A549 treated with Mapracorat at 1 μM for 4 hours (cell line): ENCODE data around the gene KRT31. TPM values are rescaled to one million over a fixed set of nuclear protein-coding genes. Genes with fewer than 3 reads are reported as not detected.

Experiments
- total RNA-seq: library from RNA; stranded (reverse); fragments of 200-300 nt; extraction: Qiagen RNA extraction; gene quantifications from 5 replicates; pipeline ENCODE4 v1.2.3, GENCODE V29; 2022

The KRT31 gene
- total RNA-seq, result not detected in 5 replicates

DNA sequence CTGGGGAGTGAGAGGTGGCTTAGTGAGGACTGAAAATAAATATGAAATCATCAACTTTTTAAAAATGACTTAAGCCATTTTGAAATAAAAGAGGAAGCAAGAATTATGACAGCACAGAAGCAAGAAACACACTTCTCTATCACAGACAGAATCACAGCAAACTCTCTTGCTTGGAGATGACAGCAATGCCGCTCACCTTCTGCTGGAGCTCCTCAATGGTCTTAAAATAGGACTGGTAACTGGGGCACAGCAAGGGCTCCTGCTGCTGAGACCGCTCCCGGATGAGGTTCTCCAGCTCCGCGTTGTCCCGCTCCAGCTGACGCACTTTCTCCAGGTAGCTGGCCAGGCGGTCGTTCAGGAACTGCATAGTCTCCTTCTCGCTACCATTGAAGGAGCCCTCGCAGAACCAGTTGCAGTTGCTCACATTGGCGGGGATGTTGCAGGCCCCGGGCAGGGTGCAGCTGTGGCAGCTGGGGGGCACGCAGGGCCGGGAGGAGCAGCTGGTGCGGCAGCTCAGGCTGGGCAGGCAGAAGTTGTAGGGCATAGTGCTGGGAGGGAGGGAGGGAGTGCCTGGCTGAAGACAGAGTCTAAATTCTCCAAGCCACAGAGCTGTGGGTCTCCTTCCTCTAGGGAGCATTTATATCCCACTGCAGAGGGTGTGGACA lies at the start of gene KRT31:
Gene KRT31, minus strand, starts transcription at position 613 of the 665 bp plus-strand sequence. Its CDS starts 69 bp downstream, at position 544.

GRCh38 chr17:41440531-41441033 lies 43.2 kb upstream of the KRT31 start, which contains the start of gene KRT38:
Gene KRT38, minus strand, starts transcription at chr17:41440983. Its CDS starts 62 bp downstream, at chr17:41440921.

DNA sequence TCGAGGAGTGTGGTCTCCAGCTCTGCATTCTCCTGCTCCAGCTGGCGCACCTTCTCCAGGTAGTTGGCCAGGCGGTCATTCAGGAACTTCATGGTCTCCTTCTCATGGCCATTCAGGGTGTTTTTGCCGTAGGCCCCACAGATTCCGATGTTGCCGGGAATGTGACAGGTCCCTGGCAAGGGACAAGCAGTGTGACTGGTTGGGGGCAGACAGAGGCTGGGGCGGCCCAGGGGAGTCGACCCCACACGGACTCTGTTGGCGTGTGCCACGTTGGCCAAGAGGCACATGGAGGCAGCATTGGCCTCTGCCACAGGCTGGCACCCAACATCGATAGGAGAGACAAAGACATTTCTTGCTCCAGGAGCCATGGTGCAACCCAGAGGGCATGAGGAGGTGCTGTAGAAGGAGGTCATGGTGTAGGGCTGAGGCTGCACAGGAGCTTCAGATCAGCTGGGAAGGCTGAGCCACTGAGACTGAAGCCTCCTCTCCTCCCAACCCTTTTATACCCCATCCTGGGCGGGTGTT lies 26.8 kb upstream of the KRT31 start, which contains the start of gene KRT37:
Gene KRT37, minus strand, starts transcription at position 475 of the 525 bp plus-strand sequence. Its CDS starts 62 bp downstream, at position 413.

DNA sequence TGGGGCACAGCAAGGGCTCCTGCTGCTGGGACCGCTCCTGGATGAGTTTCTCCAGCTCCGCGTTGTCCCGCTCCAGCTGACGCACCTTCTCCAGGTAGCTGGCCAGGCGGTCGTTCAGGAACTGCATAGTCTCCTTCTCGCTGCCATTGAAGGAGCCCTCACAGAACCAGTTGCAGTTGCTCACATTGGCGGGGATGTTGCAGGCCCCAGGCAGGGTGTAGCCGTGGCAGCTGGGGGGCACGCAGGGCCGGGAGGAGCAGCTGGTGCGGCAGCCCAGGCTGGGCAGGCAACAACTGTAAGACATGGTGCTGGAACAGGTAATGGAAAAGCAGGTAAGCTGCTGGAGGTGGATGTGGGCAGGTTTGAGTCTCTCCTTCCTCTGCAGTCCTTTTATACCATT lies 15.5 kb downstream of the KRT31 start, which contains the start of gene KRT34:
Gene KRT34, minus strand, starts transcription at position 364 of the 400 bp plus-strand sequence. Its CDS starts 60 bp downstream, at position 304.

DNA sequence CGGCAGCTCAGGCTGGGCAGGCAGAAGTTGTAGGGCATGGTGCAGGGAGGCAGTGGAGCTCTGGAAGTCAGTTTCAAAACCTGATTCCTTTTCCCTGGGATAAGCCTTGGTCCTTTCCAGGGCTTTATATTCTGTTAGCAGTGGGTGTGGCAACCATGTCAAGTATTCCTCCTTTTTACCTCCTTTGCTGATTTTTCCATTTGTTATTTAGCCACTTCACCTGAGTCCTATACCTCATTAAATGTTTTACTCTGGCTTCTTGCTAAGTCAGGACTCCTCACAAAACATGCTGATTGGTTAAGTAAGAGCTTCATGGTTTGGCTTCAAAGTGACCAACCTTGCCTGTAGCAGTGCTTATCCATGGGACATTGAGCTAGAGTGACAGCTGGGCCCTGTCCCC lies 27.7 kb downstream of the KRT31 start, which contains the start of gene KRT33B:
Gene KRT33B, minus strand, starts transcription at position 101 of the 400 bp plus-strand sequence. Its CDS starts 63 bp downstream, at position 38.

GRCh38 chr17:41350381-41350878 lies 47.0 kb downstream of the KRT31 start, which contains the start of gene KRT33A:
Gene KRT33A, minus strand, starts transcription at chr17:41350828. Its CDS starts 61 bp downstream, at chr17:41350767.

Other genes starting within 250 kb of the KRT31 start
- gene KRTAP4-5, start 247.8 kb downstream of the KRT31 start, total RNA-seq, result not detected in 5 replicates
- gene KRTAP4-4, start 236.9 kb downstream of the KRT31 start, total RNA-seq, result not detected in 5 replicates
- not detected in 5 replicates for gene KRTAP4-3, start 229.4 kb downstream of the KRT31 start, total RNA-seq
- not detected in 5 replicates for gene KRTAP4-2, start 219.4 kb downstream of the KRT31 start, total RNA-seq
- 0.16 to 0.38 TPM (median 0.18 TPM) in 3 of 5 replicates, not detected in the others for gene KRTAP4-1, start 212.7 kb downstream of the KRT31 start, total RNA-seq
- not detected in 5 replicates for gene KRTAP9-1, start 207.7 kb downstream of the KRT31 start, total RNA-seq
- not detected in 5 replicates for gene KRTAP9-2, start 171.0 kb downstream of the KRT31 start, total RNA-seq
- not detected in 5 replicates for gene KRTAP9-3, start 165.2 kb downstream of the KRT31 start, total RNA-seq
- gene KRTAP9-8, start 159.6 kb downstream of the KRT31 start, total RNA-seq, result not detected in 5 replicates
- gene KRTAP9-4, start 147.9 kb downstream of the KRT31 start, total RNA-seq, result not detected in 5 replicates
- gene KRTAP9-9, start 142.2 kb downstream of the KRT31 start, total RNA-seq, result not detected in 5 replicates
- not detected in 5 replicates for gene KRTAP9-6, start 132.2 kb downstream of the KRT31 start, total RNA-seq
- not detected in 5 replicates for gene KRTAP9-7, start 121.9 kb downstream of the KRT31 start, total RNA-seq
- not detected in 5 replicates for gene KRTAP29-1, start 94.8 kb downstream of the KRT31 start, total RNA-seq
- gene KRTAP16-1, start 88.3 kb downstream of the KRT31 start, total RNA-seq, result not detected in 5 replicates
- gene KRTAP17-1, start 81.9 kb downstream of the KRT31 start, total RNA-seq, result not detected in 5 replicates
- not detected in 5 replicates for gene KRT33A, start 46.8 kb downstream of the KRT31 start, total RNA-seq
- not detected in 5 replicates for gene KRT33B, start 27.8 kb downstream of the KRT31 start, total RNA-seq
- gene KRT34, start 15.3 kb downstream of the KRT31 start, total RNA-seq, result 0.14 to 0.41 TPM (median 0.39 TPM) in 5 replicates
- not detected in 5 replicates for gene KRT37, start 27.0 kb upstream of the KRT31 start, total RNA-seq
- gene KRT38, start 43.4 kb upstream of the KRT31 start, total RNA-seq, result not detected in 5 replicates
- gene KRT32, start 69.8 kb upstream of the KRT31 start, total RNA-seq, result 0.07 TPM in 2 of 5 replicates, not detected in the others
- not detected in 5 replicates for gene KRT35, start 83.5 kb upstream of the KRT31 start, total RNA-seq
- not detected in 5 replicates for gene KRT36, start 92.3 kb upstream of the KRT31 start, total RNA-seq
- 0.12 to 0.41 TPM (median 0.37 TPM) in 5 replicates for gene KRT13, start 108.0 kb upstream of the KRT31 start, total RNA-seq
- 2.9 to 4.6 TPM (median 3.5 TPM) in 5 replicates for gene KRT15, start 121.3 kb upstream of the KRT31 start, total RNA-seq
- 37.8 to 59.9 TPM (median 49.0 TPM) in 5 replicates for gene KRT19, start 130.7 kb upstream of the KRT31 start, total RNA-seq
- not detected in 5 replicates for gene KRT9, start 174.5 kb upstream of the KRT31 start, total RNA-seq
- 0.18 to 0.34 TPM in 2 of 5 replicates, not detected in the others for gene KRT14, start 189.3 kb upstream of the KRT31 start, total RNA-seq
- 0.62 to 1.2 TPM (median 1.0 TPM) in 5 replicates for gene KRT16, start 215.2 kb upstream of the KRT31 start, total RNA-seq
- gene KRT17, start 227.0 kb upstream of the KRT31 start, total RNA-seq, result 0.66 to 1.0 TPM (median 0.83 TPM) in 5 replicates